Measurements from ENCODE around the gene IL18RAP.

The IL18RAP gene

GRCh38 chr2:102461188-102461587 lies 38.2 kb downstream of the IL18RAP start:
- DNase-seq (ENCODE audit: low read depth) = no peak

GRCh38 chr2:102463160-102463559 lies 40.2 kb downstream of the IL18RAP start:
- no peak for DNase-seq (ENCODE audit: low read depth)

- DNase-seq (ENCODE audit: low read depth) = no peak
Measured at GRCh38 chr2:102470168-102470567, 47.2 kb downstream of the IL18RAP start.

GRCh38 chr2:102473020-102473419 lies 50.1 kb downstream of the IL18RAP start, which contains the start of gene SLC9A4:
Gene SLC9A4, plus strand, starts transcription at chr2:102473226. Its CDS starts 534 bp downstream, at chr2:102473760.
- peak; percentile 40 for DNase-seq (ENCODE audit: low read depth)

GRCh38 chr2:102473631-102474030 lies 50.7 kb downstream of the IL18RAP start:
- DNase-seq (ENCODE audit: low read depth) = peak; percentile 6

GRCh38 chr2:102474785-102475184 lies 51.8 kb downstream of the IL18RAP start:
- no peak for DNase-seq (ENCODE audit: low read depth)

- DNase-seq (ENCODE audit: low read depth) = no peak
Measured at GRCh38 chr2:102478686-102479470, 55.9 kb downstream of the IL18RAP start.

- DNase-seq (ENCODE audit: low read depth) = no peak
Measured at GRCh38 chr2:102480285-102481195, 57.6 kb downstream of the IL18RAP start.

GRCh38 chr2:102481931-102482330 lies 59.0 kb downstream of the IL18RAP start:
- no peak for DNase-seq (ENCODE audit: low read depth)

GRCh38 chr2:102483086-102483485 lies 60.1 kb downstream of the IL18RAP start:
- DNase-seq (ENCODE audit: low read depth) = no peak

- no peak for DNase-seq (ENCODE audit: low read depth)
Measured at GRCh38 chr2:102484310-102485061, 61.5 kb downstream of the IL18RAP start.

GRCh38 chr2:102485147-102485785 lies 62.3 kb downstream of the IL18RAP start:
- DNase-seq (ENCODE audit: low read depth) = no peak

GRCh38 chr2:102486941-102487702 lies 64.2 kb downstream of the IL18RAP start:
- no peak for DNase-seq (ENCODE audit: low read depth)

GRCh38 chr2:102487761-102488462 lies 65.0 kb downstream of the IL18RAP start:
- DNase-seq (ENCODE audit: low read depth) = peak; percentile 34

GRCh38 chr2:102489646-102490045 lies 66.7 kb downstream of the IL18RAP start:
- no peak for DNase-seq (ENCODE audit: low read depth)

GRCh38 chr2:102492006-102492405 lies 69.0 kb downstream of the IL18RAP start:
- DNase-seq (ENCODE audit: low read depth) = no peak

- DNase-seq (ENCODE audit: low read depth) = no peak
Measured at GRCh38 chr2:102494570-102494969, 71.6 kb downstream of the IL18RAP start.

- no peak for DNase-seq (ENCODE audit: low read depth)
Measured at GRCh38 chr2:102498414-102498813, 75.5 kb downstream of the IL18RAP start.

- no peak for DNase-seq (ENCODE audit: low read depth)
Measured at GRCh38 chr2:102499558-102499957, 76.6 kb downstream of the IL18RAP start.

Measured in iris pigment epithelial cell (primary cell).